Psoas muscle (tissue), 8 donors: ENCODE data around the gene PHF1. TPM values are rescaled to one million over a fixed set of nuclear protein-coding genes. Genes with fewer than 3 reads are reported as not detected.

Experiments used
- ATAC-seq, 4 donors: fragments of 200-7000 bp; cut with Tn5 transposase; one replicate each; pipeline ENCODE4 v1.9.1; 2020; ENCODE audit warnings: moderate library complexity in 3 of 4, mild to moderate bottlenecking in 2 of 4
- DNase-seq, 2 donors: peaks; one replicate each; pipeline ENCODE4 v3.0.0-alpha.2; 2020
- H3K27ac ChIP-seq: fragments of 200-600 bp; one replicate; pipeline ENCODE4 v1.8.0; 2022
- H3K27me3 ChIP-seq, 3 donors: fragments of 200-600 bp in 1 of 3; one replicate each; pipeline versions ENCODE4 v1.6.1 to v1.8.0; 2013 to 2022; ENCODE audit warnings: low read length in 2 of 3, mild to moderate bottlenecking in 2 of 3, moderate library complexity in 1 of 3; ENCODE audit not compliant: insufficient read depth in 3 of 3
- H3K36me3 ChIP-seq, 2 donors: fragments of 200-600 bp in 1 of 2; one replicate each; pipeline versions ENCODE4 v1.6.1 to v1.8.0; 2013 to 2022; ENCODE audit warnings: low read depth in 1 of 2, mild to moderate bottlenecking in 1 of 2, moderate library complexity in 1 of 2; ENCODE audit not compliant: insufficient read depth in 1 of 2
- H3K4me1 ChIP-seq: fragments of 200-600 bp; one replicate; pipeline ENCODE4 v1.8.0; 2022
- H3K4me3 ChIP-seq: fragments of 200-600 bp; one replicate; pipeline ENCODE4 v1.8.0; 2022; ENCODE audit warnings: mild to moderate bottlenecking
- H3K9me3 ChIP-seq: fragments of 200-600 bp; one replicate; pipeline ENCODE4 v1.8.0; 2022
- CTCF ChIP-seq: fragments of 200-600 bp; IDR thresholded peaks from one replicate; pipeline ENCODE4 v1.8.0; 2022; ENCODE audit warnings: antibody characterized with exemption
- WGBS, 3 donors: extraction: QIAGEN DNeasy Blood & Tissue Kit; methylation state at CpG; one replicate each; pipeline versions ENCODE4 v1.1.6 to v1.1.7; 2013; 5-methylcytosine and 5-hydroxymethylcytosine counted together
- intact Hi-C, 2 donors: fragments of 100-400 bp; cut with DNase I; formaldehyde crosslinking; loops; one replicate each; pipeline versions ENCODE4 v1.11.0 to v1.14.2; 2022
- polyA plus RNA-seq, 3 donors: library from polyadenylated mRNA; stranded (reverse); fragments of 200-250 nt; gene quantifications; one replicate each; pipeline ENCODE4 v1.2.3, GENCODE V29; 2013
- total RNA-seq, 4 donors: library from RNA; stranded (reverse); fragmentation: NEBNext Ultra II Directional in 2 of 4; extraction: Animal tissue kit (Norgen Biotek cat#: 25700) in 2 of 4; gene quantifications; one replicate each; pipeline versions ENCODE4 v1.2.1 to v1.2.4, GENCODE V29; 2021 to 2023
- donor health status: healthy with polysubstance abuse.
- donor health status: DM: no; HTN: no; CAD: no; lungs with moderate emphysema.
- donor health status: Bipolar disorder and iron deficiency.
- donor health status: healthy.
- donor health status: DM: yes; HTN: yes; CAD: no.
- donor health status: DM: no; HTN: no; CAD: no.
- donor health status: DM: no; HTN: no; CAD: no.
- donor health status: DM: yes; HTN: yes; CAD: no.

PHF1 gene
- total and polyA plus RNA-seq, 7 donors: 40.5 to 84.8 (median 57.5) TPM

DNA sequence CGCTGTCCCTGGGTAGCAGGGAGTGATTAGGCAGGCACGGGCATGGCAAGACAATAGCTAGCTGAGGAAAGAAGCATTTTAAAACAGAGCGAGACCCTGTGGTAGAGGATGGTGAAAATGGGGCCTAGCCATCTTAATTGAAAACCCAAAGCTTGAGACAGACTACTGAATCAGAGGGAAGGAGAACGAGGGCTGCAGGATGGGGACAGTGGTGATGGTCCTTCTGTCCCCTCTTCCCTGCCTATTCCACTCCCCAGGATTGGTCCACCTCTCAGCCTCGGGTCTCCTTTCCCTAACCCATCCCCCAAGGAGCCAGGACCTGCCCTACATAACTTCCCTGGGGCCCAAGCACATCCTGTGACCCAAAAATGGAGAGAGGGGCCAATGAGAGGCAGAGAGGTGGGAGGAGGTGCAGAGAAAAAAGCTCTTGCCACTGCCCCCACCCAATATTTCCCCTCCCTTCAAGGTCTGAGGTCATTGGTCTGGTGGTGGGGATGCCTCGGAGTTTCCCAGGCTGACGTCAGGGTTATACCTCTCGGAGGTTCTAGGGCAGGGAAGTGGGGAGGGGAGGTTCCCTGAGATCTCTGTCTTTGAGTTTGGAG, 8.0 kb downstream of the PHF1 start:
- H3K36me3 ChIP-seq: peaks cover 3 to 29% of the 10 kb centered on the region in 2 donors
- peak overlapping the region; percentile 97 for H3K27ac ChIP-seq
- no peak for DNase-seq
- H3K9me3 ChIP-seq: no peaks in the 10 kb centered on the region
- H3K4me3 ChIP-seq: peak overlapping the region; percentile 73
- ATAC-seq: no peak
- no peaks in the 10 kb centered on the region for H3K27me3 ChIP-seq
- no peak for TF ChIP-seq CTCF
- peaks cover 18% of the 10 kb centered on the region for H3K4me1 ChIP-seq
- intact Hi-C loops: loop anchor here in 1 of 2 donors (10.0 kb wide), 1 partner anchor 214 kb away; the partner anchor contains the start of genes HSD17B8, RING1, RXRB and SLC39A7
- WGBS, 3 donors: 41 to 49% (median 41%) methylated on average over 8 of the region's 8 CpGs

- no peaks in the 10 kb centered on the region for H3K9me3 ChIP-seq
- no peak for TF ChIP-seq CTCF
- ATAC-seq (no peak), DNase-seq (peak; percentile 60 to 69)
- intact Hi-C loops: loop anchor here in 1 of 2 donors (10.0 kb wide), 1 partner anchor 215 kb away; the partner anchor contains the start of genes HSD17B8, RING1, RXRB and SLC39A7
- no peaks in the 10 kb centered on the region for H3K27me3 ChIP-seq
- WGBS, 3 donors: 5 to 10% (median 8%) methylated on average over 15 to 21 of the region's 22 CpGs
- H3K36me3 ChIP-seq: peaks cover 3 to 19% of the 10 kb centered on the region in 2 donors
- H3K4me1 ChIP-seq: peaks cover 26% of the 10 kb centered on the region
- peak within 1 kb of the TSS; percentile 73 for H3K4me3 ChIP-seq
- H3K27ac ChIP-seq: peak within 1 kb of the TSS; percentile 97
Observed at GRCh38 chr6:33419580-33420490, 9.0 kb downstream of the PHF1 start, which contains the start of gene SYNGAP1. SYNGAP1 (plus strand) TSS chr6:33420065; CDS start chr6:33420265, 200 bp downstream.

DNA sequence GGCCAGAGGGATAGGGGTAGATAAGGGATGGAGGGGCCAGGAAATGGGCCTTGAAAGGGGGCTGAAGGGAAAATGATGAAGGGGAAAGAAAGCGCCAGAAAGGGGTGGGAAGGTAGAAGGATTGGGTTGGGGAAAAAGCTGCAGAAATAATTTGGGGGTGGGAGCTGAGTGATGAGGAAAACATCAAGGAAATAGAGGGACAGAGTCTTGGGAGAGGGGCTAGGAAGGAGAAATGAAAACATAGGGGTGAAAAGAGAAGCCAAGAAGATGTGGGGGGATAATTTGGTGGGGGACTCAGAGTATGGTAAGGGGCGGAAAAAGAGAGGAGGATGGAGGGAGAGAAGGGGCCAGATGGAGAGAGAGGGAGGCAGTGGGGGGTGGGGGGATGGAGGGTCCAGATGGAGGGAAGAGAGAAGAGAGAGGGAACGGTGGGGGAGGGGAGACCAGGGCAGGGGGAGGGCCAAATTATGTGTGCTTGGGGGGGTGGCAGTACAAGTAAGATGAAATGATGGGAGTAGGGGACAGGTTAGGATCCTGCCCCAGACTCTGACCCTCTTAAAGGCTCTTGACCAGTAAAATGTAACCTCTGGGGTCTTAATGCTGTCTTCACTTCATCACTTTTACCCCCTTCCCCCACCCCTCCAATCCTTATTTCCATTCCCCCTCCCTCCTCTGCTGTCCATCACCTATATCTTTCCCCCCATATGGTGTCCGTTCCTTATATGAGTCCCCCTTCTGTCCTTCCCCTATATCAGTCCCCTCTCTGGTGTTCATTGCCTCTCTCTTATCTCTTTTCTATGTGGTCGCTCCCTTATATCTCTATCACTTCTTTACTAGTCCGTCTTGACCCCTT, 9.9 kb downstream of the PHF1 start:
- Histone ChIP-seq H3K27me3 (no peaks in the 10 kb centered on the region), H3K4me3 (peak overlapping the region; percentile 18), H3K9me3 (no peaks in the 10 kb centered on the region), H3K27ac (no peak overlapping the region), H3K36me3 (peaks cover 3 to 10% of the 10 kb centered on the region in 2 donors), H3K4me1 (peaks cover 31% of the 10 kb centered on the region)
- TF ChIP-seq CTCF: no peak
- DNase-seq: no peak
- WGBS, 3 donors: 61 to 65% (median 63%) methylated on average over 6 of the region's 6 CpGs
- intact Hi-C loops: no loop called here
- no peak for ATAC-seq

GRCh38 chr6:33421344-33421643, 10.5 kb downstream of the PHF1 start:
- no peak for TF ChIP-seq CTCF
- Histone ChIP-seq H3K27ac (no peak overlapping the region), H3K27me3 (no peaks in the 10 kb centered on the region), H3K4me3 (no peak overlapping the region), H3K9me3 (no peaks in the 10 kb centered on the region), H3K36me3 (peaks cover 0 to 4% of the 10 kb centered on the region in 2 donors), H3K4me1 (peaks cover 30% of the 10 kb centered on the region)
- ATAC-seq: no peak
- intact Hi-C loops: no loop called here
- 86 to 91% (median 88%) methylated on average over 2 of the region's 2 CpGs for WGBS, 3 donors
- no peak for DNase-seq
